ENCODE data around the gene CMTM3. TPM values are rescaled to one million over a fixed set of nuclear protein-coding genes. Genes with fewer than 3 reads are reported as not detected.

CMTM3 gene
- total RNA-seq, 4 donors from 2014 or later = 15.7 to 24.9 (median 19.3) TPM

GRCh38 chr16:66581246-66581952, 23.1 kb upstream of the CMTM3 start:
- no peak overlapping the region for H3K27ac ChIP-seq
- 78 to 79% methylated on average over 2 to 3 of the region's 3 CpGs for WGBS, 2 donors (ENCODE audit: low coverage in 1 of 2)
- TF ChIP-seq POLR2AphosphoS5 (IDR thresholded peaks at IDR 0.05) (no peak), CTCF (IDR thresholded peaks at IDR 0.05) (no peak), POLR2A (IDR thresholded peaks at IDR 0.05) (no peak), EP300 (IDR thresholded peaks at IDR 0.05) (no peak)
- ATAC-seq = no peak
- no peak overlapping the region for H3K4me3 ChIP-seq
- H3K4me1 ChIP-seq = peaks cover 0 to 15% (median 5%) of the 10 kb centered on the region in 3 donors
- H3K9me3 ChIP-seq = no peaks in the 10 kb centered on the region
- no peaks in the 10 kb centered on the region for H3K36me3 ChIP-seq
- peaks cover 31% of the 10 kb centered on the region for H3K27me3 ChIP-seq

GRCh38 chr16:66585481-66586239, 18.8 kb upstream of the CMTM3 start:
- Histone ChIP-seq H3K4me3 (no peak overlapping the region), H3K27ac (no peak overlapping the region), H3K9me3 (no peaks in the 10 kb centered on the region), H3K36me3 (no peaks in the 10 kb centered on the region), H3K4me1 (no peaks in the 10 kb centered on the region), H3K27me3 (no peaks in the 10 kb centered on the region)
- TF ChIP-seq POLR2A (IDR thresholded peaks at IDR 0.05) (no peak), CTCF (IDR thresholded peaks at IDR 0.05) (no peak), EP300 (IDR thresholded peaks at IDR 0.05) (no peak), POLR2AphosphoS5 (IDR thresholded peaks at IDR 0.05) (no peak)
- WGBS, 2 donors (ENCODE audit: low coverage in 1 of 2) = 60 to 68% methylated on average over 9 to 10 of the region's 10 CpGs
- ATAC-seq = no peak

- H3K4me3 ChIP-seq = peak overlapping the region in 1 of 2 donors; percentile 25
Observed at GRCh38 chr16:66587881-66588600, 16.5 kb upstream of the CMTM3 start.

GRCh38 chr16:66588981-66589713, 15.4 kb upstream of the CMTM3 start:
- Histone ChIP-seq H3K9me3 (peaks cover 0 to 5% (median 0%) of the 10 kb centered on the region in 3 donors), H3K4me1 (no peaks in the 10 kb centered on the region), H3K4me3 (no peak overlapping the region), H3K27me3 (no peaks in the 10 kb centered on the region), H3K27ac (no peak overlapping the region), H3K36me3 (no peaks in the 10 kb centered on the region)
- 81 to 83% methylated on average over 1 to 2 of the region's 8 CpGs for WGBS, 2 donors (ENCODE audit: low coverage in 1 of 2)
- no peak for TF ChIP-seq EP300 (IDR thresholded peaks at IDR 0.05)
- no peak for TF ChIP-seq POLR2A (IDR thresholded peaks at IDR 0.05)
- TF ChIP-seq CTCF (IDR thresholded peaks at IDR 0.05) = peak in 3 of 4 experiments; percentile 31 to 54 (median 35)
- peak; percentile 63 for ATAC-seq

More at GRCh38 chr16:66587881-66588600, 16.5 kb upstream of the CMTM3 start:
- Histone ChIP-seq H3K27ac (no peak overlapping the region), H3K4me1 (no peaks in the 10 kb centered on the region), H3K9me3 (no peaks in the 10 kb centered on the region), H3K36me3 (no peaks in the 10 kb centered on the region), H3K27me3 (no peaks in the 10 kb centered on the region)
- TF ChIP-seq POLR2A (IDR thresholded peaks at IDR 0.05) (no peak), POLR2AphosphoS5 (IDR thresholded peaks at IDR 0.05) (no peak), CTCF (IDR thresholded peaks at IDR 0.05) (no peak), EP300 (IDR thresholded peaks at IDR 0.05) (no peak)
- 52 to 93% methylated on average over 2 to 6 of the region's 7 CpGs for WGBS, 2 donors (ENCODE audit: low coverage in 1 of 2)
- no peak for ATAC-seq
